PFSK-1 (cell line): ENCODE results near the gene PCCA.

ENCODE experiments used
- FOXP2 ChIP-seq: optimal IDR thresholded peaks from 2 replicates; pipeline ENCODE3; 2011; ENCODE audit warnings: borderline replicate concordance, control low read depth, inconsistent platforms; ENCODE audit not compliant: insufficient read depth; ENCODE audit errors: extremely low read length, extremely low read depth
- POLR2AphosphoS5 ChIP-seq: IDR thresholded peaks from 2 replicates; pipeline ENCODE4 v1.6.1; 2012; ENCODE audit warnings: low read depth, mild to moderate bottlenecking, control low read depth, low read length, moderate library complexity
- SIN3A ChIP-seq: IDR thresholded peaks from 2 replicates; pipeline ENCODE4 v1.6.1; 2012; ENCODE audit warnings: mild to moderate bottlenecking, low read length, moderate library complexity, borderline replicate concordance; ENCODE audit not compliant: insufficient read depth
- TAF1 ChIP-seq: IDR thresholded peaks from 2 replicates; pipeline ENCODE4 v1.6.1; 2012; ENCODE audit warnings: low read length, control low read depth, borderline replicate concordance; ENCODE audit not compliant: insufficient read depth
- TF ChIP-seq, protein P1 (sequence below), 2 experiments: IDR thresholded peaks; 2 replicates each; pipeline versions ENCODE4 v1.6.1 to v1.8.0; 2011 to 2012; ENCODE audit warnings: low read depth in 2 of 2, low read length in 2 of 2, control low read depth in 1 of 2, inconsistent platforms in 1 of 2, mild to moderate bottlenecking in 1 of 2, moderate library complexity in 1 of 2; ENCODE audit not compliant: insufficient read depth in 1 of 2

The PCCA gene

DNA sequence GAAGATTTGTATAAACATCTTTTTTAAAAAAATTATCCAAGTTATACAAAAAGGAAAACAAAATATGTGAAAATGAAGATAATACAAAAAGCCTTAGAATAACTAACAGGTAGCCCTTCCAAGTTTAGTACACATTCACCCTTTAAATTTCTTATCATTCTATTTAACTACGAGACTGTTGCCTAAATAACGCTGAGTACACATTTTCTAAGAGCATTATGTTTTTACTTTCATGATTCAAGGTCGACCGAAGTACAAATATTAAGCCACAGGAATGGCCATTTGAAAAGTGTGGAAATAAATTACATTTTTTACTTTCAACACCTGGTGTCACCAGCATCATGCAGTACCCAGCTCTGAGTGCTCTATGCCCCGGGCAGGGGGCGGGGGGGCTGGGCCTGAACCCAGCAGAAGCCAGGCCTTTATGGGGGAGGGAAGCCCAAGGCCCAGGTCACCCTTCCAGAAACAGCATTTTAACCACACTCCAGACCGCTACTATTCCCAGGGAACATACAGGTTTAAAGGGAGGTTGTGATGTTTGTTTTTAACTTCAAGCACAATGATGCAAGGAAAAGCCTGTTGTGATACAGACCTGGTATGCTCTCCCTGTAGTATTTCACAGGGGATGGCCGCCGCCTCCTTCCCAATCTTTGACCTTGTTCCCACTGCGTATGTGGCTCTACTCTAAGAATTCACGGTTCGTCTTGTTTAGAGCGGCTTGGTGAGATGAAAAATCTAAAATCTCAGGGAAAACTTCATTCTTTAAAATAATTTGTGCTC, 475.7 kb downstream of the PCCA start:
- TF ChIP-seq, protein P1, sequence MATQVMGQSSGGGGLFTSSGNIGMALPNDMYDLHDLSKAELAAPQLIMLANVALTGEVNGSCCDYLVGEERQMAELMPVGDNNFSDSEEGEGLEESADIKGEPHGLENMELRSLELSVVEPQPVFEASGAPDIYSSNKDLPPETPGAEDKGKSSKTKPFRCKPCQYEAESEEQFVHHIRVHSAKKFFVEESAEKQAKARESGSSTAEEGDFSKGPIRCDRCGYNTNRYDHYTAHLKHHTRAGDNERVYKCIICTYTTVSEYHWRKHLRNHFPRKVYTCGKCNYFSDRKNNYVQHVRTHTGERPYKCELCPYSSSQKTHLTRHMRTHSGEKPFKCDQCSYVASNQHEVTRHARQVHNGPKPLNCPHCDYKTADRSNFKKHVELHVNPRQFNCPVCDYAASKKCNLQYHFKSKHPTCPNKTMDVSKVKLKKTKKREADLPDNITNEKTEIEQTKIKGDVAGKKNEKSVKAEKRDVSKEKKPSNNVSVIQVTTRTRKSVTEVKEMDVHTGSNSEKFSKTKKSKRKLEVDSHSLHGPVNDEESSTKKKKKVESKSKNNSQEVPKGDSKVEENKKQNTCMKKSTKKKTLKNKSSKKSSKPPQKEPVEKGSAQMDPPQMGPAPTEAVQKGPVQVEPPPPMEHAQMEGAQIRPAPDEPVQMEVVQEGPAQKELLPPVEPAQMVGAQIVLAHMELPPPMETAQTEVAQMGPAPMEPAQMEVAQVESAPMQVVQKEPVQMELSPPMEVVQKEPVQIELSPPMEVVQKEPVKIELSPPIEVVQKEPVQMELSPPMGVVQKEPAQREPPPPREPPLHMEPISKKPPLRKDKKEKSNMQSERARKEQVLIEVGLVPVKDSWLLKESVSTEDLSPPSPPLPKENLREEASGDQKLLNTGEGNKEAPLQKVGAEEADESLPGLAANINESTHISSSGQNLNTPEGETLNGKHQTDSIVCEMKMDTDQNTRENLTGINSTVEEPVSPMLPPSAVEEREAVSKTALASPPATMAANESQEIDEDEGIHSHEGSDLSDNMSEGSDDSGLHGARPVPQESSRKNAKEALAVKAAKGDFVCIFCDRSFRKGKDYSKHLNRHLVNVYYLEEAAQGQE (IDR thresholded peaks at IDR 0.05; ENCODE audit: insufficient read depth in 1 of 2, low read depth in 2 of 2, low read length in 2 of 2) = no peak
- no peak for TF ChIP-seq SIN3A
- no peak for TF ChIP-seq TAF1
- TF ChIP-seq FOXP2 = no peak
- no peak for TF ChIP-seq POLR2AphosphoS5

GRCh38 chr13:100565286-100565685, 476.4 kb downstream of the PCCA start:
- TF ChIP-seq FOXP2 = no peak
- no peak for TF ChIP-seq TAF1
- TF ChIP-seq, protein P1 (IDR thresholded peaks at IDR 0.05; ENCODE audit: insufficient read depth in 1 of 2, low read depth in 2 of 2, low read length in 2 of 2) = no peak
- no peak for TF ChIP-seq POLR2AphosphoS5
- TF ChIP-seq SIN3A = no peak

DNA sequence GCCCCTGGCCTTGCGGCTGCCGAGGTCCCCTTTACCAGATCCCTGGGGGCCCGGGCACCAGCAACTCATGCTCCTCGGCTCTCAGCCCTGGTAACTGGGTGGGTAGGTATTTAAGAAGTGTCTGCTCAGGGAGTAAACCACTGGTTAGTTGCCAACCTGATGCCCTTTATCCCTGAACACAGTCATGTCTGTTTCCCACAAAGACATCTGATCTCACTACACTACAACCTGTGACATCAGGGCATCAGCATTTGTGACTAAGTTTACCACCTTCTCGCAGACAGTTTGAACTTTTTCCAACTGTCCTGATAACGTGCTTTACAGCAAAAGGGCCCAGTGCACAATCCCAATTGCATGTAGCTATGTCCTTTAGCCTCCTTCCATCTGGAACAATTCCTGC, 477.6 kb downstream of the PCCA start:
- TF ChIP-seq TAF1 (no peak), POLR2AphosphoS5 (no peak), SIN3A (no peak), FOXP2 (no peak)
- TF ChIP-seq, protein P1 (IDR thresholded peaks at IDR 0.05; ENCODE audit: insufficient read depth in 1 of 2, low read depth in 2 of 2, low read length in 2 of 2) = no peak

- no peak for TF ChIP-seq SIN3A
- no peak for TF ChIP-seq TAF1
- TF ChIP-seq, protein P1 (IDR thresholded peaks at IDR 0.05; ENCODE audit: insufficient read depth in 1 of 2, low read depth in 2 of 2, low read length in 2 of 2) = no peak
- no peak for TF ChIP-seq POLR2AphosphoS5
- no peak for TF ChIP-seq FOXP2
These were observed 484.2 kb downstream of the PCCA start for GRCh38 chr13:100573121-100573520.
